Esophagus squamous epithelium (tissue), 4 donors: ENCODE measurements around the gene OBSCN.

Source experiments
- POLR2A ChIP-seq, 4 donors: fragments of 450-650 bp; IDR thresholded peaks; one replicate each; pipeline ENCODE4 v1.6.1; 2017; ENCODE audit warnings: antibody characterized with exemption in 4 of 4, mild to moderate bottlenecking in 4 of 4, moderate library complexity in 3 of 4
- TF ChIP-seq, protein P1 (sequence below), 6 experiments: fragments of 450-650 bp in 4 of 6; fragments of 200-600 bp in 2 of 6; sonication (generic) in 2 of 6; IDR thresholded peaks; one replicate each; pipeline ENCODE4 v1.5.1; 2016 to 2019; ENCODE audit warnings: antibody characterized with exemption in 6 of 6, mild to moderate bottlenecking in 4 of 6, moderate library complexity in 4 of 6

- TF ChIP-seq, protein P1, sequence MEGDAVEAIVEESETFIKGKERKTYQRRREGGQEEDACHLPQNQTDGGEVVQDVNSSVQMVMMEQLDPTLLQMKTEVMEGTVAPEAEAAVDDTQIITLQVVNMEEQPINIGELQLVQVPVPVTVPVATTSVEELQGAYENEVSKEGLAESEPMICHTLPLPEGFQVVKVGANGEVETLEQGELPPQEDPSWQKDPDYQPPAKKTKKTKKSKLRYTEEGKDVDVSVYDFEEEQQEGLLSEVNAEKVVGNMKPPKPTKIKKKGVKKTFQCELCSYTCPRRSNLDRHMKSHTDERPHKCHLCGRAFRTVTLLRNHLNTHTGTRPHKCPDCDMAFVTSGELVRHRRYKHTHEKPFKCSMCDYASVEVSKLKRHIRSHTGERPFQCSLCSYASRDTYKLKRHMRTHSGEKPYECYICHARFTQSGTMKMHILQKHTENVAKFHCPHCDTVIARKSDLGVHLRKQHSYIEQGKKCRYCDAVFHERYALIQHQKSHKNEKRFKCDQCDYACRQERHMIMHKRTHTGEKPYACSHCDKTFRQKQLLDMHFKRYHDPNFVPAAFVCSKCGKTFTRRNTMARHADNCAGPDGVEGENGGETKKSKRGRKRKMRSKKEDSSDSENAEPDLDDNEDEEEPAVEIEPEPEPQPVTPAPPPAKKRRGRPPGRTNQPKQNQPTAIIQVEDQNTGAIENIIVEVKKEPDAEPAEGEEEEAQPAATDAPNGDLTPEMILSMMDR (IDR thresholded peaks at IDR 0.05), result no peak
- no peak for TF ChIP-seq POLR2A (IDR thresholded peaks at IDR 0.05)
Observed at GRCh38 chr1:228211531-228212414, 3.9 kb downstream of the OBSCN start.
